OCI-LY1 (cell line): ENCODE measurements around the gene APOA1.

Source experiments
- H2AFZ ChIP-seq: fragments of 200-600 bp; sonication (generic), shearing (Covaris generic); 2 replicates; pipeline ENCODE4 v1.6.0; 2014; ENCODE audit warnings: antibody characterized with exemption, mild to moderate bottlenecking, low read length
- H3F3A ChIP-seq: fragments of 200-600 bp; sonication (generic), shearing (Covaris generic); 2 replicates; pipeline ENCODE4 v1.6.0; 2014; ENCODE audit warnings: mild to moderate bottlenecking, antibody characterized with exemption, low read length, moderate library complexity; ENCODE audit not compliant: insufficient read depth
- H3K27ac ChIP-seq: fragments of 200-600 bp; sonication (generic); 2 replicates; pipeline ENCODE4 v1.5.1; 2014; ENCODE audit warnings: low read length, mixed run types, mild to moderate bottlenecking, low read depth; ENCODE audit not compliant: poor library complexity, severe bottlenecking
- H3K27me3 ChIP-seq: fragments of 200-600 bp; sonication (generic); 2 replicates; pipeline ENCODE4 v1.6.0; 2014; ENCODE audit warnings: antibody characterized with exemption, mild to moderate bottlenecking, low read length, moderate library complexity; ENCODE audit not compliant: insufficient read depth
- H3K36me3 ChIP-seq: fragments of 200-600 bp; sonication (generic); 2 replicates; pipeline ENCODE4 v1.6.1; 2014; ENCODE audit warnings: mild to moderate bottlenecking, antibody characterized with exemption, low read length, moderate library complexity, mixed read lengths; ENCODE audit not compliant: insufficient read depth
- H3K4me1 ChIP-seq: fragments of 200-600 bp; sonication (generic); 2 replicates; pipeline ENCODE4 v1.5.1; 2014; ENCODE audit warnings: mild to moderate bottlenecking, low read length, moderate library complexity; ENCODE audit not compliant: insufficient read depth, severe bottlenecking
- H3K4me2 ChIP-seq: fragments of 200-600 bp; sonication (generic), shearing (Covaris generic); 2 replicates; pipeline ENCODE4 v1.6.1; 2014; ENCODE audit warnings: low read length
- H3K4me3 ChIP-seq: fragments of 200-600 bp; sonication (generic); 2 replicates; pipeline ENCODE4 v1.5.1; 2014; ENCODE audit warnings: low read length, low read depth, mild to moderate bottlenecking, mixed read lengths; ENCODE audit not compliant: poor library complexity, severe bottlenecking
- H3K79me2 ChIP-seq: fragments of 200-600 bp; shearing (Covaris generic); 2 replicates; pipeline ENCODE4 v1.6.1; 2016; ENCODE audit warnings: mixed run types, low read length, mixed read lengths; ENCODE audit not compliant: insufficient read depth
- H3K9ac ChIP-seq: fragments of 200-600 bp; sonication (generic), shearing (Covaris generic); 2 replicates; pipeline ENCODE4 v1.6.1; 2014; ENCODE audit warnings: mild to moderate bottlenecking, low read length, mixed read lengths
- H3K9me2 ChIP-seq: fragments of 200-600 bp; sonication (generic), shearing (Covaris generic); 2 replicates; pipeline ENCODE4 v1.6.1; 2014; ENCODE audit warnings: low read depth, mild to moderate bottlenecking, low read length, mixed read lengths
- H3K9me3 ChIP-seq: fragments of 200-600 bp; shearing (Covaris generic); 2 replicates; pipeline ENCODE4 v1.6.1; 2014; ENCODE audit warnings: low read length, mixed read lengths
- H4K20me1 ChIP-seq: fragments of 200-600 bp; sonication (generic), shearing (Covaris generic); 2 replicates; pipeline ENCODE4 v1.6.0; 2016; ENCODE audit warnings: mild to moderate bottlenecking, low read length; ENCODE audit not compliant: insufficient read depth
- CTCF ChIP-seq: fragments of 200-600 bp; sonication (generic), shearing (Covaris generic); IDR thresholded peaks from 2 replicates; pipeline ENCODE4 v1.5.1; 2017; ENCODE audit warnings: mild to moderate bottlenecking, antibody characterized with exemption, low read length, moderate library complexity, mixed read lengths
- EZH2 ChIP-seq: fragments of 200-600 bp; sonication (generic), shearing (Covaris generic); IDR thresholded peaks from 2 replicates; pipeline ENCODE4 v1.8.0; 2017; ENCODE audit warnings: borderline replicate concordance, mixed run types, mild to moderate bottlenecking, antibody characterized with exemption, low read length, moderate library complexity, mixed read lengths

APOA1 gene

GRCh38 chr11:116868066-116868465, 30.6 kb upstream of the APOA1 start:
- no peak overlapping the region for H3K4me3 ChIP-seq
- H3K27ac ChIP-seq: no peak overlapping the region
- H4K20me1 ChIP-seq: no peaks in the 10 kb centered on the region
- TF ChIP-seq CTCF (no peak), EZH2 (no peak)
- H3K9me2 ChIP-seq: no peaks in the 10 kb centered on the region
- H3K27me3 ChIP-seq: no peaks in the 10 kb centered on the region
- no peaks in the 10 kb centered on the region for H3K4me1 ChIP-seq
- H2AFZ ChIP-seq: no peak overlapping the region
- no peak overlapping the region for H3K4me2 ChIP-seq
- H3K36me3 ChIP-seq: peaks cover 93% of the 10 kb centered on the region
- no peaks in the 10 kb centered on the region for H3K9me3 ChIP-seq
- no peak overlapping the region for H3K9ac ChIP-seq
- H3K79me2 ChIP-seq: no peaks in the 10 kb centered on the region
- no peaks in the 10 kb centered on the region for H3F3A ChIP-seq

GRCh38 chr11:116867619-116868018, 30.2 kb upstream of the APOA1 start:
- H3K9ac ChIP-seq: no peak overlapping the region
- TF ChIP-seq EZH2: no peak
- TF ChIP-seq CTCF: no peak
- H3K9me2 ChIP-seq: no peaks in the 10 kb centered on the region
- H3K27me3 ChIP-seq: no peaks in the 10 kb centered on the region
- no peaks in the 10 kb centered on the region for H3K4me1 ChIP-seq
- H3K9me3 ChIP-seq: no peaks in the 10 kb centered on the region
- no peak overlapping the region for H3K27ac ChIP-seq
- no peaks in the 10 kb centered on the region for H4K20me1 ChIP-seq
- no peaks in the 10 kb centered on the region for H3F3A ChIP-seq
- no peak overlapping the region for H3K4me3 ChIP-seq
- H3K79me2 ChIP-seq: no peaks in the 10 kb centered on the region
- H2AFZ ChIP-seq: no peak overlapping the region
- no peak overlapping the region for H3K4me2 ChIP-seq
- peaks cover 90% of the 10 kb centered on the region for H3K36me3 ChIP-seq

GRCh38 chr11:116866804-116867455, 29.5 kb upstream of the APOA1 start:
- Histone ChIP-seq H3K4me3 (no peak overlapping the region), H3F3A (no peaks in the 10 kb centered on the region)
- TF ChIP-seq CTCF (no peak), EZH2 (no peak)

More at GRCh38 chr11:116866804-116867455, 29.5 kb upstream of the APOA1 start:
- H3K9me3 ChIP-seq: no peaks in the 10 kb centered on the region
- no peaks in the 10 kb centered on the region for H3K9me2 ChIP-seq
- H3K27ac ChIP-seq: no peak overlapping the region
- no peaks in the 10 kb centered on the region for H3K27me3 ChIP-seq
- no peak overlapping the region for H3K9ac ChIP-seq
- no peaks in the 10 kb centered on the region for H4K20me1 ChIP-seq
- H3K36me3 ChIP-seq: peaks cover 90% of the 10 kb centered on the region
- H3K4me1 ChIP-seq: no peaks in the 10 kb centered on the region
- no peak overlapping the region for H3K4me2 ChIP-seq
- no peak overlapping the region for H2AFZ ChIP-seq
- H3K79me2 ChIP-seq: no peaks in the 10 kb centered on the region
